ENCODE data around the gene SOX15. TPM values are rescaled to one million over a fixed set of nuclear protein-coding genes. Genes with fewer than 3 reads are reported as not detected.

Gene SOX15
- total and polyA plus RNA-seq, 7 donors: 0.11 to 0.71 (median 0.20) TPM

DNA sequence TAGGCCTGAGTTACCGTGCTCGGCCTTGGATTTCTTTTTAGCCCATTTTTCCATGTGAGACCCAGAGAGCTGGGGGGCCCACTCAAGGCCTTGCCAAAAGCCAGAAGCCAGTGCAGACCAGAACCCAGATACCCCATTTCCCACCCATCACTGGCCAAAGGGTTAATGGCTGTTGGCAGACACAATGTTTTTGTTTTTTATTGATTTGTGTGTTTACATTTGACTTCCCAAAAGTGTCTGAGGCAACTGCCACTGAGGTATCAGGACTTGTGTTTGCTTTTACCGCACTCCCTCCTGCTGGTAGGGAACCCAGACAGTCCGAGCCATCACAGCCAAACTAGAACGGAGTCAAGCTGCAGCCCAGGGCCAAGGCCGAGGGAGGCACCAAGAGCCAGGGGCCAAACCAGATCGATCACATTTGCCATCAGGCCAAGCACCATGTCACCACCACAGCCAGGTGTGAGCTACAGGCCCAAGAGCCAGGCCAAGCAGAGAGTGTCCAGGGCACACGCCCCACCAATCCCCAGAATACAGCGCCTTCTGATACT lies 48.7 kb downstream of the SOX15 start:
- TF ChIP-seq, protein P1, sequence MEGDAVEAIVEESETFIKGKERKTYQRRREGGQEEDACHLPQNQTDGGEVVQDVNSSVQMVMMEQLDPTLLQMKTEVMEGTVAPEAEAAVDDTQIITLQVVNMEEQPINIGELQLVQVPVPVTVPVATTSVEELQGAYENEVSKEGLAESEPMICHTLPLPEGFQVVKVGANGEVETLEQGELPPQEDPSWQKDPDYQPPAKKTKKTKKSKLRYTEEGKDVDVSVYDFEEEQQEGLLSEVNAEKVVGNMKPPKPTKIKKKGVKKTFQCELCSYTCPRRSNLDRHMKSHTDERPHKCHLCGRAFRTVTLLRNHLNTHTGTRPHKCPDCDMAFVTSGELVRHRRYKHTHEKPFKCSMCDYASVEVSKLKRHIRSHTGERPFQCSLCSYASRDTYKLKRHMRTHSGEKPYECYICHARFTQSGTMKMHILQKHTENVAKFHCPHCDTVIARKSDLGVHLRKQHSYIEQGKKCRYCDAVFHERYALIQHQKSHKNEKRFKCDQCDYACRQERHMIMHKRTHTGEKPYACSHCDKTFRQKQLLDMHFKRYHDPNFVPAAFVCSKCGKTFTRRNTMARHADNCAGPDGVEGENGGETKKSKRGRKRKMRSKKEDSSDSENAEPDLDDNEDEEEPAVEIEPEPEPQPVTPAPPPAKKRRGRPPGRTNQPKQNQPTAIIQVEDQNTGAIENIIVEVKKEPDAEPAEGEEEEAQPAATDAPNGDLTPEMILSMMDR (IDR thresholded peaks at IDR 0.05): no peak
- intact Hi-C loops (cut with DNase I): no loop called here
- no peak overlapping the region for H3K4me3 ChIP-seq
- DNase-seq: no peak
- H3K27me3 ChIP-seq (ENCODE audit: insufficient read depth in 3 of 3, low read length in 2 of 3): no peaks in the 10 kb centered on the region
- no peak for ATAC-seq
- H3K9me3 ChIP-seq: no peaks in the 10 kb centered on the region
- no peaks in the 10 kb centered on the region for H3K36me3 ChIP-seq (ENCODE audit: insufficient read depth in 1 of 2, low read depth in 1 of 2)
- 90 to 94% (median 94%) methylated on average over 9 of the region's 9 CpGs for WGBS, 3 donors
- no peak overlapping the region for H3K27ac ChIP-seq
- no peaks in the 10 kb centered on the region for H3K4me1 ChIP-seq

DNA sequence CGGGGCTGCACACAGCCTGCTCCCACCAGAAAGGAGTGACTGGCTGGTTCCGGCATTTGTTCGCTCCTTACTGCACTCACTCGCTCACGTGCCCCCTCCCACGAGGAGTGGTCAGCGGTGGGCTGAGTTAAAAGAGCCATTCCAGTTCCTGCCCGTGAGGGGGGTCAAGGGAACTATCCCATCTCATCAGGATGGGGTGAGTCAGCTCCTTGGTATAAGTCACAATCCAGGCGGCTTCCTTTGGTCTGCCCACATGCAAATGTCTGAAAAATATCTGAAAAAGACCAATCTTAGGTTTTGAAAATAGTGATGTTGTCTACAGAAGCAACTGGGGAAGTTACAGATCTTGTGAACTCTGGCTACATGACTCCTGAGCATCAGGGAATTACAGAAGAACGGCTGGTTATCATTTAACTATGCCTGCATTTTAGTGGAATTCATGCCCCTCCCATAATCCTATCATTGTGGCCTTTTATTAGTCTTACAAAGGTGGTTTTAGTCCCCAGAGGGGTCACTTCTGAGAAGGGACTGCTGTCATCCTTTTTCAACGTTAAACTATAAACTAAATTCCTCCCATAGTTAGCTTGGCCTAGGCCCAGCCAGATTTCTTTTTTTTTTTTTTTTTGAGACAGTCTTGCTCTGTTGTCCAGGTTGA lies 50.9 kb downstream of the SOX15 start:
- Histone ChIP-seq H3K4me1 (no peaks in the 10 kb centered on the region), H3K27ac (no peak overlapping the region), H3K36me3 (ENCODE audit: insufficient read depth in 1 of 2, low read depth in 1 of 2) (no peaks in the 10 kb centered on the region), H3K9me3 (no peaks in the 10 kb centered on the region), H3K27me3 (ENCODE audit: insufficient read depth in 3 of 3, low read length in 2 of 3) (no peaks in the 10 kb centered on the region), H3K4me3 (no peak overlapping the region)
- ATAC-seq (no peak), DNase-seq (no peak)
- intact Hi-C loops (cut with DNase I): no loop called here
- TF ChIP-seq, protein P1 (IDR thresholded peaks at IDR 0.05): no peak
- 63 to 71% (median 69%) methylated on average over 11 of the region's 11 CpGs for WGBS, 3 donors

Other genes starting within 250 kb of the SOX15 start
- 1 to 10 TPM; 4.5 to 5.2 (median 5.1) TPM for gene KCTD11, start 237.9 kb downstream of the SOX15 start, total RNA-seq
- gene KCTD11, start 237.9 kb downstream of the SOX15 start, polyA plus RNA-seq: 10 to 100 TPM in 1 of 3 donors, 1 to 10 TPM in 2; 2.9 to 13.2 (median 9.9) TPM
- not detected for gene TMEM95, start 234.9 kb downstream of the SOX15 start, total RNA-seq
- gene TMEM95, start 234.9 kb downstream of the SOX15 start, polyA plus RNA-seq: not detected
- under 1 TPM; 0.56 to 0.86 (median 0.78) TPM for gene TNK1, start 209.0 kb downstream of the SOX15 start, total RNA-seq
- gene TNK1, start 209.0 kb downstream of the SOX15 start, polyA plus RNA-seq: 1 to 10 TPM in 1 of 3 donors, under 1 TPM in 2; 0.57 to 1.7 (median 0.98) TPM
- gene PLSCR3, start 195.6 kb downstream of the SOX15 start, total RNA-seq: 10 to 100 TPM; 13.9 to 16.2 (median 15.1) TPM
- 10 to 100 TPM; 16.6 to 20.5 (median 18.7) TPM for gene PLSCR3, start 195.6 kb downstream of the SOX15 start, polyA plus RNA-seq
- 10 to 100 TPM; 47.1 to 80.4 (median 53.5) TPM for gene TMEM256, start 186.0 kb downstream of the SOX15 start, total RNA-seq
- gene TMEM256, start 186.0 kb downstream of the SOX15 start, polyA plus RNA-seq: 10 to 100 TPM; 62.4 to 75.4 (median 69.7) TPM
- 10 to 100 TPM in 1 of 4 donors, 1 to 10 TPM in 3; 6.5 to 11.5 (median 7.4) TPM for gene NLGN2, start 182.2 kb downstream of the SOX15 start, total RNA-seq
- gene NLGN2, start 182.2 kb downstream of the SOX15 start, polyA plus RNA-seq: 1 to 10 TPM; 2.8 to 3.1 (median 2.9) TPM
- not detected for gene SPEM1, start 169.8 kb downstream of the SOX15 start, total RNA-seq
- under 1 TPM in 1 of 3 donors, not detected in 2; 0.06 TPM for gene SPEM1, start 169.8 kb downstream of the SOX15 start, polyA plus RNA-seq
- not detected for gene SPEM2, start 164.5 kb downstream of the SOX15 start, total RNA-seq
- gene SPEM2, start 164.5 kb downstream of the SOX15 start, polyA plus RNA-seq: under 1 TPM in 1 of 3 donors, not detected in 2; 0.03 TPM
- gene SPEM3, start 161.2 kb downstream of the SOX15 start, total RNA-seq: not detected
- under 1 TPM in 1 of 3 donors, not detected in 2; 0.01 TPM for gene SPEM3, start 161.2 kb downstream of the SOX15 start, polyA plus RNA-seq
- under 1 TPM; 0.41 to 0.95 (median 0.68) TPM for gene TMEM102, start 154.7 kb downstream of the SOX15 start, total RNA-seq
- gene TMEM102, start 154.7 kb downstream of the SOX15 start, polyA plus RNA-seq: 1 to 10 TPM in 2 of 3 donors, under 1 TPM in 1; 0.84 to 3.2 (median 1.7) TPM
- 10 to 100 TPM in 3 of 4 donors, 1 to 10 TPM in 1; 2.7 to 21.1 (median 10.1) TPM for gene FGF11, start 150.6 kb downstream of the SOX15 start, total RNA-seq
- gene FGF11, start 150.6 kb downstream of the SOX15 start, polyA plus RNA-seq: 1 to 10 TPM; 2.0 to 4.4 (median 3.7) TPM
- 100 to 1,000 TPM; 107 to 190 (median 147) TPM for gene CHRNB1, start 145.0 kb downstream of the SOX15 start, total RNA-seq
- gene CHRNB1, start 145.0 kb downstream of the SOX15 start, polyA plus RNA-seq: 100 to 1,000 TPM in 1 of 3 donors, 10 to 100 TPM in 2; 73.0 to 118 (median 91.7) TPM
- gene ZBTB4, start 110.5 kb downstream of the SOX15 start, total RNA-seq: 10 to 100 TPM; 29.3 to 43.2 (median 35.5) TPM
- 10 to 100 TPM; 10.3 to 20.2 (median 13.5) TPM for gene ZBTB4, start 110.5 kb downstream of the SOX15 start, polyA plus RNA-seq
- gene SLC35G6, start 108.6 kb downstream of the SOX15 start, total RNA-seq: not detected
- gene SLC35G6, start 108.6 kb downstream of the SOX15 start, polyA plus RNA-seq: under 1 TPM in 1 of 3 donors, not detected in 2; 0.05 TPM
- gene POLR2A, start 105.7 kb downstream of the SOX15 start, total RNA-seq: 10 to 100 TPM; 42.7 to 74.3 (median 56.9) TPM
- gene POLR2A, start 105.7 kb downstream of the SOX15 start, polyA plus RNA-seq: 10 to 100 TPM in 2 of 3 donors, 1 to 10 TPM in 1; 8.0 to 68.7 (median 15.0) TPM
- gene TNFSF12, start 41.0 kb downstream of the SOX15 start, total RNA-seq: 10 to 100 TPM; 14.3 to 23.4 (median 15.6) TPM
- 10 to 100 TPM; 10.2 to 18.9 (median 13.8) TPM for gene TNFSF12, start 41.0 kb downstream of the SOX15 start, polyA plus RNA-seq
- 1 to 10 TPM; 4.0 to 5.4 (median 4.5) TPM for gene TNFSF13, start 31.3 kb downstream of the SOX15 start, total RNA-seq
- gene TNFSF13, start 31.3 kb downstream of the SOX15 start, polyA plus RNA-seq: 1 to 10 TPM; 2.8 to 4.3 (median 3.1) TPM
- 10 to 100 TPM; 24.0 to 40.7 (median 38.3) TPM for gene SENP3, start 28.2 kb downstream of the SOX15 start, total RNA-seq
- 10 to 100 TPM; 44.1 to 90.5 (median 76.1) TPM for gene SENP3, start 28.2 kb downstream of the SOX15 start, polyA plus RNA-seq
- 10 to 100 TPM; 15.8 to 38.4 (median 26.4) TPM for gene CD68, start 10.5 kb downstream of the SOX15 start, total RNA-seq
- gene CD68, start 10.5 kb downstream of the SOX15 start, polyA plus RNA-seq: 100 to 1,000 TPM in 1 of 3 donors, 10 to 100 TPM in 2; 16.5 to 298 (median 21.8) TPM
- 10 to 100 TPM; 19.3 to 40.6 (median 34.1) TPM for gene MPDU1, start 6.2 kb downstream of the SOX15 start, total RNA-seq
- gene MPDU1, start 6.2 kb downstream of the SOX15 start, polyA plus RNA-seq: 100 to 1,000 TPM in 1 of 3 donors, 10 to 100 TPM in 2; 53.6 to 147 (median 77.8) TPM
- 100 to 1,000 TPM; 105 to 120 (median 114) TPM for gene FXR2, start 24.8 kb upstream of the SOX15 start, total RNA-seq
- gene FXR2, start 24.8 kb upstream of the SOX15 start, polyA plus RNA-seq: 100 to 1,000 TPM in 1 of 3 donors, 10 to 100 TPM in 2; 88.2 to 164 (median 92.1) TPM
- 10 to 100 TPM; 60.7 to 70.4 (median 66.2) TPM for gene SAT2, start 37.7 kb upstream of the SOX15 start, total RNA-seq
- 100 to 1,000 TPM; 105 to 112 (median 108) TPM for gene SAT2, start 37.7 kb upstream of the SOX15 start, polyA plus RNA-seq
- 1 to 10 TPM in 1 of 4 donors, under 1 TPM in 3; 0.19 to 1.6 (median 0.55) TPM for gene SHBG, start 40.0 kb upstream of the SOX15 start, total RNA-seq
- under 1 TPM; 0.26 to 0.53 (median 0.45) TPM for gene SHBG, start 40.0 kb upstream of the SOX15 start, polyA plus RNA-seq
- 1 to 10 TPM in 2 of 4 donors, under 1 TPM in 2; 0.78 to 5.7 (median 1.3) TPM for gene ATP1B2, start 60.8 kb upstream of the SOX15 start, total RNA-seq
- gene ATP1B2, start 60.8 kb upstream of the SOX15 start, polyA plus RNA-seq: 1 to 10 TPM in 1 of 3 donors, under 1 TPM in 2; 0.36 to 1.0 (median 0.51) TPM
- gene TP53, start 97.4 kb upstream of the SOX15 start, total RNA-seq: 10 to 100 TPM; 18.1 to 36.7 (median 19.4) TPM
- gene TP53, start 97.4 kb upstream of the SOX15 start, polyA plus RNA-seq: 10 to 100 TPM in 2 of 3 donors, 1 to 10 TPM in 1; 7.4 to 15.7 (median 10.6) TPM
- 1 to 10 TPM; 4.5 to 6.6 (median 5.0) TPM for gene WRAP53, start 98.4 kb upstream of the SOX15 start, total RNA-seq
- 10 to 100 TPM in 2 of 3 donors, 1 to 10 TPM in 1; 6.5 to 14.4 (median 11.2) TPM for gene WRAP53, start 98.4 kb upstream of the SOX15 start, polyA plus RNA-seq
- gene EFNB3, start 115.1 kb upstream of the SOX15 start, total RNA-seq: under 1 TPM in 3 of 4 donors, not detected in 1; 0.11 to 0.37 (median 0.17) TPM
- under 1 TPM in 2 of 3 donors, not detected in 1; 0.09 to 0.12 TPM for gene EFNB3, start 115.1 kb upstream of the SOX15 start, polyA plus RNA-seq
- under 1 TPM; 0.04 to 0.10 (median 0.05) TPM for gene DNAH2, start 127.7 kb upstream of the SOX15 start, total RNA-seq
- under 1 TPM; 0.01 to 0.10 (median 0.08) TPM for gene DNAH2, start 127.7 kb upstream of the SOX15 start, polyA plus RNA-seq
- 10 to 100 TPM; 11.8 to 26.0 (median 17.9) TPM for gene KDM6B, start 244.1 kb upstream of the SOX15 start, total RNA-seq
- 10 to 100 TPM in 1 of 3 donors, 1 to 10 TPM in 2; 2.8 to 16.6 (median 6.3) TPM for gene KDM6B, start 244.1 kb upstream of the SOX15 start, polyA plus RNA-seq

Measured in psoas muscle (tissue), 8 donors.